HG03457 (cell line): Measurements from ENCODE around the gene TMIE.

ENCODE experiments used
- ATAC-seq: cut with Tn5 transposase; IDR thresholded peaks from one replicate; pipeline ENCODE4 v1.9.1; 2021; ENCODE audit warnings: moderate number of reproducible peaks; ENCODE audit not compliant: unreplicated experiment

TMIE gene, protein sequence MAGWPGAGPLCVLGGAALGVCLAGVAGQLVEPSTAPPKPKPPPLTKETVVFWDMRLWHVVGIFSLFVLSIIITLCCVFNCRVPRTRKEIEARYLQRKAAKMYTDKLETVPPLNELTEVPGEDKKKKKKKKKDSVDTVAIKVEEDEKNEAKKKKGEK

DNA sequence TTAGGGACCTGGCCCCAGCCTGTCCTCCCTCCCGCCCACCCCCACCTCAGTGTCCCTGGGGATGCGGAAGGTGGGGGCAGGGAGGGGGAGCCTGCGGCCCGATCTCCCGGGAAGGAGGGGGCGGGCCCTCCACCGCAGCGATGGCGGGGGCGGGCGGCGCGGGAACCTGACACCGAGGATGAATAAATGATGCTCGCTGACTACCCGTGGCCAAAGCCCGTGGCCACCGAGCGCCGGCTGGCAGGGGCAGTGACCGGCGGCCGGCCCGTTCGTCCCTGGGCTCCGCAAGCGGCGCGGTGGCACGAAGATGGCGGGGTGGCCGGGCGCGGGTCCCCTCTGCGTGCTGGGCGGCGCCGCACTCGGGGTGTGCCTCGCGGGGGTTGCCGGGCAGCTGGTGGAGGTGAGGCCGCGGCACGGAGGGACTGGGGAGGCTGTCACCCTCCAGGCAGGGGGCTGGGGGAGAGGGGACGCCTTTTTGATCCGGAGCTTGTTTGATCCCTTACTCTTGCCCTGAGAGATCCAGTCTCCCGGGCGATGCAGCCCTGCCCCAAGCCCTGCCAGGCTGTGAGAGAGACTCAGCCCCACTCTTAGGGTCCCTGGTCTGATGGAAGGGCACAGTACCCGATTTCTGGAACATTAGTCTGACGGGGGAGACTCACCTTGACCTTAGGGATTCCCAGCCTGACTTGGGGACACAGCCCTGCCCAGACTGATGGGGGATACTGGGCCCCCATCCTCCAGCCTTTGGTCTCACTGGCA lies at the start of gene TMIE:
Gene TMIE (plus strand): TSS at position 212 of the 759 bp plus-strand sequence. CDS start 96 bp downstream, at position 308.
- ATAC-seq: no peak

DNA sequence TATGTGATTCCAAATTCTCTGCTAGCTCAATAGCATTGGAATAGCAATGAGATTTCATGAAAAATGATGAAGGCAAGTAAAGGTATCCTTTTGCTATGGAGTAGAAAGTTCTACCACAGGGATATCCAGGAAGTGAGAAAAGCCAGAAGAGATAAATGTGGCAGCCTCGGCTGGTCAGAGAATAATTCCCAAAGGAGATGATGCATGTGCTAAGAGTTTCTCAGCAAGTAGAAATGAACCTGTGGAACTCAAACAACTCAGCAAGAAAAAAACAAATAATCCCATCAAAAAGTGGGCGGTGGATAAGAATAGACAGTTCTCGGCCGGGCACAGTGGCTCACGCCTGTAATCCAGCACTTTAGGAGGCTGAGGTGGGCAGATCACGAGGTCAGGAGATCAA lies 45.9 kb upstream of the TMIE start:
- no peak for ATAC-seq

DNA sequence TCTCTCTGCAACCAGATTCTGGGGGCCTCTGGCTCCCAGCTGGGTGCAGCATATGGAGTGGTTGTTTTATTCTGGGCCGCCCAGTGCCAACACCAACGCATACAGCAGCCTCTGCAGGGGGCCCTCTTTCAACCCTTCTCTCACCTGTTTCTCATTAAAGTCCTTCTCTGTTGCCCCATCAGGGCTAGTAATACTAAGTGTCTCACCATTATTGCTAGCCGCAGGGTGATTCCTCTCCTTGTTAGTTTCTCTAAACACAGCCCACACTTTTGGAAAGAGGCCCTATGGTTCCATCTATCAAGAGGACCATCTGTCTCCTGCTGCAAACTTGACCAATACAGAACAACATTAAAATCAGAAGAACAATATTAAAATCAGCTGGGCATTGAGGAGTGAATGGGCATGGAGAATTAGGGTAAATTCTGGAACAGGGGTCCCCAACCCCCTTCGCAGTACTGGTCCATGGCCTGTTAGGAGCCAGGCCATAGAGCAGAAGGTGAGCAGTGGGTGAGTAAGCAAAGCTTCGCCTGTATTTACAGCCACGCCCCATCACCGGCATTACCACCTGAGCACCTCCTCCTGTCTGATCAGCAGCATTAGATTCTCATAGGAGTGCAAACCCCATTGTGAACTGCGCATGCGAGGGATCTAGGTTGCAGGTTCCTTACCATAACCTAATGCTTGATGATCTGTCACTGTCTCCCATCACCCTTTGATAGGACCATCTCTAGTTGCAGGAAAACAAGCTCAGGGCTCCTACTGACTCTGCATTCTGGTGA lies 44.2 kb upstream of the TMIE start:
- ATAC-seq: no peak

DNA sequence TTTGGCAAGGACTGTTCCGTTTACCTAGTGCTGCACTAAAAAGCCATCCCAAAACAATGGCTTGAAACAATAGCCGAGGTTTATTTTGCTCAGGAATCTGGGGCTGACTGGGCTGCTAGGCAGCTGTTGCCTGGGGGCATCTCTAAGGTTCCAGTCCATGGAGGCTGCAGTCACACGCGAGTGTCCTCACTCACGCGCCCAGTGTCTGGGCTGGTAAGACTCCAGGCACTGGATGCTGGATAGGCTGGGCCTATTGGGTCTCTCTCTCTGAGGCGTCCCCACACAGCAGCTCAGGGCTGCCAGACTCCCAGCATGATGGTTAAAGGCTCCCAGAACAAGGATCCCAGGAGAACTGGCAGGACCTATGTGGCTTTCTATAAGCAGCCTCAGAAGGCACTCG lies 41.9 kb upstream of the TMIE start:
- no peak for ATAC-seq

DNA sequence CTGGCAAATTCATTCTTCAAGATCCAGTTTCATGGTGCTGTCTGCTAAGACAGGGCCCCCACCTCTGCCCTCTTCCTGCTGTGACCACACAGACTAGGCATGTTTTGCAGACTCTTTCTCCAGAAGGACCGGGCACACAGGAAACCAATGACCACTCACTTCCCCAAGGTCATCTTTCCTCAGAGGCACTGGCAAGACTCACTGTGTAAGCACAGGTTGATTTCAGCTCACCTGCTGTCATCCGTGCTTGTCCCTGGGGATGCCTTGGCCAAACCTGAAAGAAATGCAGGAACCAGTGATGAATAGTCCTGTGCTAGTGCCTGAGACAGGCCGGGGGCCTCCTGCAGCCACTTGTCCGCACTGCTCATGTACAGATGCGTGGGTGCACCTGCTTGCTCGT lies 41.2 kb upstream of the TMIE start:
- ATAC-seq: no peak

DNA sequence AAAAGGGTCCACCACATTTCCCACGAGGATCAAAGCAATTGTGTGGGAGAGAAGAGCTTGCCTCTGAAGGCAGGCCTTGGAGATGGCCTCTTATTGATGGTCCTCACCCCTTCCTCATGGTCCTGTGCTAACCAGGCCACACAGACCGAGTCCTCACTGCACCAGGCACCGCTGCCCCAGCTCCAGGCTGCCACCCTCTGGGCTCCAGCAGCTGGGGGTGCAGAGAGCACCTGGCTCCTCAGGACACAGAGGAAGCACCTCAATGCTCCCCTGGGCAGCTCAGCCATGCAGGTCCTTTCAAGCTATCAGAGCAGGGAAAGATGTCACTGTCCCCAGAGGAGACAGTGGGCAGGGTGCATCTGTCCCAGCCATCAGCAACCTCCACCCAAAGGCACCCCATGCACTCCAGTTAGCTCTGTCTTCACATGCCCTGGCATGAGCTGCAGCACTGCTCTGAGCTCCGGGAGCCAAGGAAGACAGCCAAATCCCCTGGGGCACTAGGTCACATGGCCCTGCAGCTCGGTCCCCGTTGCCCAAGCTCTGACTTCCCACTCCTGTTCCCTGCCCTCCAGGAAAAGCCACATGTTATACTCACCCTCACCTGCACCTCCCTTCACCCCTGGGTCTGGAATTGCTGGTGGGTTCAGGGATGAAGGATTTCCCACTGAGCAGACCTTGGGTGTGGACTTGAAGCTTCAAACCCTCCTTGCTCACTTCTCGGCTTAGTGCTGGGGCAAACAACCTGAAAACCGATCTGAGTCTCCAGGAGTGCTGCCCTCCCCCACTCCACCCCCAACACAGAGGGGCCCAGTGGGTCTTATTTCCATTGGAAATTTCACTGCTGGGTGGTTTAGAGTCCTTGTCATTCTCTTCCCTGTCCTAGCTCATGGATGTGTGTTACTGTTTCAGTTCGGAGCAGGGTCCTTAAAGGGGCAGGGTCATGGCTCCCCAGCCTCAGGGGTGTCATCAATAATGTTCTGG lies 40.4 kb upstream of the TMIE start:
- no peak for ATAC-seq

DNA sequence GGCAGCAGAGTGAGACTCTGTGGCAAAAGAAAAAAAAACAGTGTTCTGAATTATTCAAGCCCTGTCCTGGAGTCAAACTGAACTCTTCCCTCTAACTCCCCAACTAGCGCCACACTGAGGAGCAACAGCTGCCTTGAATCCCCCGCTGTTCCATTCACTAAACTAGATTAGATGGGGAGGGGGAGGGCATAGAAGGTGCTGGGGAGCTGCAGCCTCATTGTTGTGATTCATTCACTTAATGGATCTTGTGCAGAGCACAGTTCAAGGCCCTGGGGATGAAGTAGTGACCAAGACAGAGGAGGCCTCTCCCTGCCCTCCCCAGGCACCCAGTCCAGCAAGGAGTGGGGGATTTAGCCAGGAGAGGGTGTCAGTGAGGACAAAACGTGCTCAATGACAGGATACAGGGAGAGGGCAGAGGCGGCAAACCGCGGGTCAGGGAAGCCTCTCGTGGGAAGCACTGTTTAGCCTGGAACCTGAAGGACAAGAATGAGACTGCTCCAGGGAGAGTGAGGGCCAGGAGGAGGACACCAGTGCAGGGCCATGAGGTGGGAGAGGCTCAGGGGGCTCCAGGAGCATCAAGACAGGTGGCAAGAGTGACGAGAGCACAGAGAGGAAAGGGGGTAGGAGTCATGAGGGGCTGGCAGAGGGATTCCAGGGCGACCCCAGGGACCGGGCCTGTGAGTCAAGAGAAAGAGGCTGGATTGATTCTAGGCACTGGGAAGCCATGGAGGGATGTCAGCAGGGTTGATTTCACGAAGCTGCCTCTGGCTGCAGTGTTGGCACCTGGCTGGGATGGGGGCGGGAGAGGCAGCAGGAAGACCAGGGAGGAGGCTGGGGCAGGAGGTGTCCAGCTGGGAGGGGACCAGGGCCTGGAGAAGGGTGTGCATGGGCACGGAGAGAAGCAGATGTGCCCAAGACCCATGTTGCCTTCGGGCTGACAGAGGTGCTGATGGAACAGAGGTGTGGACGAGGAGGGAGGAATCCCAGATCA lies 39.1 kb upstream of the TMIE start:
- ATAC-seq: no peak

DNA sequence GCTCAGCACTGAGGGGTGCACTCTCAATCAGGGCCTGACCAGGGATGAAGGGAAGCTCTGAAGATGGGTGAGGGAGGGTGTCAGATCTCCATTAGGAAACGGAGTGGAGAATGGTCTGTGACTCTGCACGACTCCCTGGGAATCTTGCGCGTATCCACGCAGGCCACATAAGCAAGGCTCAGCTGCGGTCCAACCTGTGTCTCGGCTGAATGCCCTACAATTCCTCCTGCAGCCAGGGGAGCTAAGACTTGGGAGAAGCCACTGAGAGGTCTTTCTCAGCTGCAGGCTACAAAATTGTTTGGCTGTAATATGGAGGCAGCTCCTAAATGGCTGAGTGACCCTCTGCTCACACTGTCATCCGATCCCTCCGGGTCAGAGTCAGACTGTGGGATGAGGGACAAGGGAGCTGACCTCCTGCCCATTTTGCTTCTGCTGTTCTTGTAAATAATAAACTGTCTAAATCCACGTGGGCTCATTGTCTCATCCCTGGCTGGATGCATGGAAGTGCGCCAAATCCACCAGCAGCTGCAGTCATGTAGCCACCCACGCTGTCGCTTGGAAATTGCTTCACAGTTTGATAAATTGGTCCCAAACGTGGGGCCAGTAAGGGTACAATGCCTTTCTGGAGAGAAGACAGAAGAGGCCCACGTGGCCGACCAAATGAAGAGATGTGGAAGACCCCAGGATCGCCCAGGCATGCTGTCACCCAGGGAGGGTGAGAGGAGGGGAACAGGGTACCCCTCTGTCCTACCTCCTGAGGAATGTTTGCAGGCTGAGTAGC lies 38.2 kb upstream of the TMIE start:
- no peak for ATAC-seq

DNA sequence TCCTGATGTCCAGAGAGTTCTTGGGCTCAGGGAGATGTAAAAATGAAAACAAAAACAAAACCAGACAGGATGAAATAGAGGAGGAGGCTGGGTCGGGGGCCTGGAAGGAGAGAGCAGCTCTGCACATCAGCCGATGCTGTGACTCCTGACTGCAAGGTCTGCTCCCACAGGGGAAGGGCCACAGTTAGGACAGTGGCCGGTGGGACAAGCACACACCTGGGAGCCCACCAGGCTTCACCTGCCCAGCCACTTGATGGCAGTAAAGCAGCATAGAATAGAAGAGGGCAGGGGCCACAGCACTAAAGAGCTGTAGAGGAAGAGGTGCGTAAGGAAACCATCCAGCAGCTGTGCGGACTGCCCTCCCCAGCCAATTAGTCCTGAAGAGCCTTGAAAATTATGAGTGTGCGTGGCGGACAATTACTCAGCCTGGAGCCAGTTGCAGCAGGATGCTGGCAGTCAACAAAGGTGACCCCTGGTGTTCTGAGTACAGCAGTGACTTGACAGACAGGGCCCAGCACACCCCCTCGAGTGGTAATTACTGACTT lies 37.5 kb upstream of the TMIE start:
- ATAC-seq: no peak

DNA sequence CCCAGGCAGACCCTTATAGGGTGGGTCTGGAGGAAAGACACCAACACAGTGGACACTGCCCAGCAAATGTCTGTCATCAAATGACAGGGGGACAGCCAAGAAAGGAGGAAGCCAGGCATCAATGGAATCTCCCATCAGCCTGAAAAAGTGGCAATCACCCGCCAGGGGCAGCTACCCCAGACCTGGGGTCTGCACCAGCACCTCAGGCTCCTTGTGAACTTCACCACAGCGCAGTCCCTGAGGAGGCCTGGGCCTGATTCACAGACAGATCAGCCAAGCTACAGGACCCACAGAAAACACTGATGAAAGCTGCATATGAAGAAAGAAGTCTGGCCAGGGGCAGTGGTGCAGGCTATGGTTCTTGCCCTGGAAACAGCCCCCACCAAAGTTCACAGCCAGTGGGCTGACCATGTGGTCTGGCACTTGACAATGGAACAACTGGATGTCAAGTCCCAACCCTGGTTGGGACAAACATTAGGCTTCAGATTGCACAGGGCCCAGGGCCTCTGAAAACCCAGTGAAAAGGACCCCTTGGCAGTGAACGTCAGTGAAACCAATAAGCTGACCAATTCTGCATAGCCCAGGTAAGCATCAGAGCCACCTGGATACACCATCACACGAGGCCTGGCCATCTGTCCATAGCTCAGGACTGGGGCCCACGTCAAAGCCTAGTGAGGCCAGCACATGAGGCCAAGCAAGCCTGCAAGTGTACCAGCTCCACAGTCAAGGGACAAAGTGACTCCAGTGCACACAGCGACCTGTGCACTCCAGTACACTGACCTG lies 36.8 kb upstream of the TMIE start:
- no peak for ATAC-seq

DNA sequence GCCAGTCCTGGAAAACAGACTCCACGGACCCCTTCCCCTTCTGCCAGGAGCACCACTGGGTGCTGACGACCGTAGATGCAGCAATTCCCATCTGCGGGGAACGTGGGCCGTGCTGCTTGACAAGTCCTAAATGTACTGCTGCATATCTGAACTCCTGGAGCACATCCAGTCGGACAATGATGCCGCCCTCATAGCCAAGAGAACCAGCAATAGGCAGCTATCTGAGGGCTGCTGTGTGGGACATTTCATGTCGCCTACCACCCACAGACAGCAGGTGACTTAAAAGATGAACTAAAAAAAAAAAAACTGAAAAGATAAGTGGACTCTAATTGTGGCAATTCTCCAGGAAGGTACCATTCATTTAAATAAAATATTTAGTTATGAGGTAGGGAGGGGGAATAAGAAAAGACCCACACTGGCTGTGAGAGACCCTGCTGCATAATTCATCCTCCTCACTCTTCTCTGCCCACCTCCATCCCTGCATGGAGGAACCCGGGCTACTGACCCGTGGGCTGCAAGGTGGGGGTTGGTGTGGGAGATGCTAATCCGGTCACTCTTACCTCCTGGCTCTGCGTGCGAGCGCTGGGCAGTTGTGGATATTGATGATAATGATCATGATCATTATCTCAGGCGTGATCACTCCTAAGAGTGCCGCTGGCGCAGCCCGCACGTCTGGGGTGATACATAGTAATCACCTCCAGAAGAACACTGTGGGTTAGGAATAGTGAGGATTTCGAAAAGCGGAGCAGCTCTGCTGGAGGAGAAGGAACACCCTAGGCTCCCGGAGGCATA lies 36.0 kb upstream of the TMIE start:
- no peak for ATAC-seq

DNA sequence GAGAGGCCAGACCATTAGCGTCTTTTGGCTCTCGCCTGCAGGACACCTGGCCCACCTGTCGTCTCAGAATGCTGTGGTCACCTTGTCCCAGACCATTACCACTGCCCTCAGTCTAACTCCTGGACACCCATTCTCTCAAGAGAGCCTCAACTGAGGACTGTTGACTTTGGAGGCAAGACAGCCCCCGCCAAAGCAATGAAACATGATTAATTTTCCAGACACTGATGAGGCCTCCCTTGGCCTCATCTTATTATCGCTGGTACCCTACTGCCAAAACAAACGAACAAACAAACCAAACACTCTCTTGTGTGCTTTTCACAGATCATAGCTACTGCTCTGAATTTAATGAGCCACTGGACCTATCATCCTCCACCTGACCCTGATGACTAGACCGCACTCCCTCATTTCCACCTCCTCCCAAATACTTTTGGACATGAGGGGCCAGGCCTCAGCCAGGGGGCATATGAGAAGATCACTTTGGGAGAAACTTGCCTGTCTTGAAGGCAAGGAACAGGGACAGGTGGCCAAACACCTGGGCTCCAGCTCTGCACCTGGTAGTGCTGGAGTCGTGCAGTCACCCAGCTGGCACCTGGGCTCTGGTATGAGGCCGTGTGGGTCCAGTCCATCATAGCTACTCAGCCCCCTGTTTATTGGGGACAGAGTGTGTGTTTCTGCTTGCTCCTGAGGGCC lies 35.3 kb upstream of the TMIE start:
- ATAC-seq: no peak

DNA sequence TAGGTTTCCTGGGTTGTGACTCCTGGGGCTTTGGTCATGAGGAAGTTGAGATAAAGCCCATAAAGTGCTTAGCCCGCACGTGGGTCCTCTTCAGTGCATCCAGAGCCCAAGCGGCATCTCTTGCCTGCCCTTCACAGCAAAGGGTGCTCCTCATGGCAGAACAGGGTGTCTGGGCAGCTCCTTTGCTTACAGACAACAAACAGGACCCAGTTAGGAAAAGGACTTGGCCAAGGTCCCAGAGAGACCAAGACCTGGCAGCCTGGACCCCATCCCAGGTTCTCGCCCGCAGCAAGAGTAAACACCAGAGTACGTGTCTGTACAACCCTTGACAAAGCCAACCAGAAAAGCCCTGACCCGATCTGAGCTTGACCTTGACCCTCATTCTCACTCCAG lies 34.7 kb upstream of the TMIE start:
- no peak for ATAC-seq

DNA sequence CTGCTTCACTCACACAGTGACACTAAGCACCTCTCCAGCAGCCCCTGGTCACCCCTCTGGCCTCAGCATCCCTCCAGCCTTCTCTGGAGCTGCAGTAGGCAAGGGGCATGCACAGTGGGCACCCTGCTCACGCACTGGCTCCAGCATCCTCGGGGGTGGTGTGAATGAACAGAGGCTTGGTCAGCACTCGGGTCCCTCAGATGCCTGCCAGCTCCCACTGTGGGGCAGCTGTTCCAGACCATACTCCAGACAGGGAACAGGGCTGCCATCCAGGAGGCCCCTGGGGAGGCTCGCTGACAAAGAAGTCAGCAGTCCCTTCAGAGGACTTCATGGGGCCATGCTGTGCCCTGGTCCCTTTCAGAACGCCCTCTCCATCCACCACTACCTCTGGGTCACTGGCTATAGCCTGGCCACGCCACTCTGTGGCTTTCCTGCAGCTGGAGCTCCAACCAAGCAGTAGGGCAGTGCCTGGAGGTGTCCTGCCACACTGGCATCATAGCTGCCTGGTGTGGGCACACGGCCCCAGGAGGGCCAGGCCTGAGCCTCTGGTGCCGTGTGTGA lies 34.1 kb upstream of the TMIE start:
- ATAC-seq: no peak

DNA sequence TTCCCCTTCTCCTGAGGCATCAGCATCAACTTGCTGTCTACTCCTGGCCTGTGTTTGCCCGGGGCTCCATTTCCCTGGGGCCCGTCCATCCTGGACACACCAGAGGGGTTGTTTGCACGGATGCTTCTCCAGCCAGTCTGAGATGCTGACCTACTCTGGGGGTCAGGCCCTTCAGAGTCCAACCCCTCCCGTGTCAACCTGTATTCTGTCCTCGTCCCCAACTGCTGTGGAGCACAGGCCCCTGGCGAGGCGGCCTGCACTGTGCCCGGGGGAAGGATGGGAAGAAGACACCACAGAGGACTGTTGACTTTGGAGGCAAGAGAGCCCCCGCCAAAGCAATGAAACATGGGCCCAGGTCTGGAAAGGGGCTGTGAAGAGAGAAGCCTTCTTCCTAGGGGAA lies 33.5 kb upstream of the TMIE start:
- ATAC-seq: no peak

DNA sequence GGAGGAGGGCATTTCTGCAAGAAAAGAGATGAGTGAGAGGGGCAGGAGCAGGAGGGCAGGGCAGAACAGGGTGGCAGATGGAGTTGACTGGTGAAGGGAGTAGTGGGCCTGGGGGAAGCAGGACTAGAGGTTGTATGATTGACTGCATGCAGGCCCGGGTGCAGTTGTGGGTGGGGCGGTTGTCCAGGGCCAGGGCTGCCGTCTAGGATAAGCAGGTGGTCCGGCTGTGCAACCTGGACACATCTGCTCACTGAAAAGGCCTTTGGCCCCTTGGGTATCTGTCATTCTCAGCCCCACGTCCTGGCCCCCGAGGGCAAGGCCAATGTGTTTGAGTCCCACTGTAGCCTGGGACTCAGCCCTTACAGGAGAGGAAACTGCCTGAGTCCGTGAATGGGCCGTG lies 33.1 kb upstream of the TMIE start:
- ATAC-seq: no peak
